ENCODE data around the gene NGEF. TPM values are rescaled to one million over a fixed set of nuclear protein-coding genes. Genes with fewer than 3 reads are reported as not detected.
"Not testable (repeated sequence)": the region's sequence is repeated elsewhere in the genome, so short reads cannot be mapped to it uniquely, and the experiment has no call there.

The NGEF gene
- total RNA-seq, 1 donor = 17.4 TPM

DNA sequence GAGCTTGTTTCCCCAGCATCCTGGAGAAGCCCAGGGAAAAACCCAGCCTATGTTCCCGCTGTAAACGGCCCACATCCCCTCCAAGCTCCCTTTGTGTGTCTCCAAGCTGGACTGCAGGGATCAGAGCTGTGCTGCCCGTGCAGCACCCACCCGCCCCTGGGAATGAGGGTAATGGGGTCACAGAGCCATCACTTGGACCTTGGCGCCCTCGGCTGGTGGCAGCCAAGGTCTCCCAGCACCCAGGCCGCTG lies 46.4 kb upstream of the NGEF start:
- no peak overlapping the region for H3K4me3 ChIP-seq (ENCODE audit: low read depth, low read length)
- TF ChIP-seq, protein P1, sequence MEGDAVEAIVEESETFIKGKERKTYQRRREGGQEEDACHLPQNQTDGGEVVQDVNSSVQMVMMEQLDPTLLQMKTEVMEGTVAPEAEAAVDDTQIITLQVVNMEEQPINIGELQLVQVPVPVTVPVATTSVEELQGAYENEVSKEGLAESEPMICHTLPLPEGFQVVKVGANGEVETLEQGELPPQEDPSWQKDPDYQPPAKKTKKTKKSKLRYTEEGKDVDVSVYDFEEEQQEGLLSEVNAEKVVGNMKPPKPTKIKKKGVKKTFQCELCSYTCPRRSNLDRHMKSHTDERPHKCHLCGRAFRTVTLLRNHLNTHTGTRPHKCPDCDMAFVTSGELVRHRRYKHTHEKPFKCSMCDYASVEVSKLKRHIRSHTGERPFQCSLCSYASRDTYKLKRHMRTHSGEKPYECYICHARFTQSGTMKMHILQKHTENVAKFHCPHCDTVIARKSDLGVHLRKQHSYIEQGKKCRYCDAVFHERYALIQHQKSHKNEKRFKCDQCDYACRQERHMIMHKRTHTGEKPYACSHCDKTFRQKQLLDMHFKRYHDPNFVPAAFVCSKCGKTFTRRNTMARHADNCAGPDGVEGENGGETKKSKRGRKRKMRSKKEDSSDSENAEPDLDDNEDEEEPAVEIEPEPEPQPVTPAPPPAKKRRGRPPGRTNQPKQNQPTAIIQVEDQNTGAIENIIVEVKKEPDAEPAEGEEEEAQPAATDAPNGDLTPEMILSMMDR (IDR thresholded peaks at IDR 0.05; ENCODE audit: insufficient read depth, low read length) = no peak
- DNase-seq (ENCODE audit: low read depth) = no peak

DNA sequence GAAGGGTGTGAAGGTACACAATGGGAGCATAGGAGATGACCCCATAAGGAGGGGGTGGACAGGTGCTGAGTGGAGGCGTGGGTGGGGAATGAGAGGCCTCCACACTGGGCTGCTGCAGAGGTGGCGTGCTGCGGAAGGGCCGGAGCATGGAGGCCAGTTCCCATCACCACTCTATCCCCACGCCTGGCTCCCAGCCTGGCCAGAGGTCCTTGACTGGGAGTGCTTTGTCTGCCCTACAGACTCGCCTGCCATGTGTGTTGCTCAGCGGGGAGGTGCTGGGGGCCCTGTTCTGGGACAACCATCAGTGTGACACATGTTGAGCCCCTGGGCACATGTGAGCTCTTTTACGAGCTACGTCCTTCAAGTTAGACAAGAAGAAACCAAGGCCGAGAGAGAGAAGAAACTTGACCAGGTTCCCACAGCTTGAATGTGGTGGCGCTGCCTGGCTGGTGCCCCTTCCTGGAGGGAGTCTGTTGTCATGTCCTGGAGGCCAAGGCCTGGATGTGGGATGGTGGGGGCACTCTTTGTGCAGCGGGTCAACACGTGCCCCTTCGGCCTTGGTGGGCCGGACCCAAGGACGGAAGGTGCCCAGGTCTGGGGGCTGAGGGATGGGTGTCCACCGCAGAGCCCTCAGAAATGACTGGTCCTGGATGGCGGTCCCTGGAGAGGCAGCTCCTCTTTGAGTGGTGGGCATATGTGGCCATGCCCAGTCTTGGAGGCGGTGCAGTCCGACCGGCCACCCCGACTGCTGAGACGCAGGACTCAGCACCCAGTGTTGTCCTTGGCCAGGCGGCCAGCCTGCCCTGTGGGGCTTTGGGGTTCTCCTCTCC lies 45.9 kb upstream of the NGEF start:
- TF ChIP-seq, protein P1 (IDR thresholded peaks at IDR 0.05; ENCODE audit: insufficient read depth, low read length) = no peak
- no peak for DNase-seq (ENCODE audit: low read depth)
- no peak overlapping the region for H3K4me3 ChIP-seq (ENCODE audit: low read depth, low read length)

DNA sequence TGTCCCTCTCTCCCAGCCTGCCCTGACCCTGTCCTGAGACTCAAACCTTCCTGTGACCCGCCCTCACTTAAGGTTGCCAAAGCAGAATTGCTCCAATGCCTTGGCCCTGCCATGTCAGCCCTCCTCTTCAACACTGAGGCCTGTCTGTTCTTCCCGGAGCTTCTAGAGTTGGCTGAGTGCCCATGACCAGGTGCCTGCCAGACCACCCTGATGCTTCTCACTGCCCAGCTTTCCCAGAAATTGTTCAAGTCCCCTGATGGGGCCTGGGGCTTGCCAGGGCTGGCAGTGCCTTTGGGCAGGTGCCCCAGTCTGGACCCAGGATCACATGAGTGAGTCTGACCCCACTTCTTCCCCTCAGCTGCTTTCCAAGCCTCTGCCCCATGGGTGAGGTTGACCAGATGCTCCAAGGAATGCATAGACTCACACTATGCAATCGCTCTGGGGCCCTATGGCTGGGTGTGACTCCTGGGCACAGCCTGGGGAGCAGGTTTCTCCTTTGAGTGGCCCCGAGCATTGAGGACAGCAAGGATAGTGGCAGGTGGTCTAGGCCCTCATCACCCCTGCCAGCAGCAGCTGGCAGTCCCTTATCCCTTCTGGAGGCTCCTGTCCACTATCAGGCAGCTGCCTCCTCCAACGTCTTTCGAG lies 44.0 kb upstream of the NGEF start:
- TF ChIP-seq, protein P1 (IDR thresholded peaks at IDR 0.05; ENCODE audit: insufficient read depth, low read length) = no peak
- H3K4me3 ChIP-seq (ENCODE audit: low read depth, low read length) = no peak overlapping the region
- no peak for DNase-seq (ENCODE audit: low read depth)

DNA sequence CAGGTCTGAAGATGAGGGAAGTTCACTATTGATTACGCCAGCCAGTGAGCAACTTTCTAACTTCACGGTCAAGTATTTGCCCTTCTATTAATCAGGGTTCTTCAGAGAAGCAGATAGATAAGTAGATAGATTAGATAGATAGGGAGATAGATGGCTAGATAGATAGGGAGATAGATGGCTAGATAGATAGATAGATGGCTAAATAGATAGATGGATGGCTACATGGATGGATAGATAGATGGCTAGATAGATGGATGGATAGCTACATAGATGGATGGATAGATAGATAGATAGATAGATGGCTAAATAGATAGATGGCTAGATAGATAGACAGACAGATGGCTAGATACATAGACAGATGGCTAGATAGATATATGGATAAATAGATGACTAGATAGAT lies 42.3 kb upstream of the NGEF start:
- DNase-seq (ENCODE audit: low read depth) = no peak
- H3K4me3 ChIP-seq (ENCODE audit: low read depth, low read length) = no peak overlapping the region
- TF ChIP-seq, protein P1 (IDR thresholded peaks at IDR 0.05; ENCODE audit: insufficient read depth, low read length) = no peak

DNA sequence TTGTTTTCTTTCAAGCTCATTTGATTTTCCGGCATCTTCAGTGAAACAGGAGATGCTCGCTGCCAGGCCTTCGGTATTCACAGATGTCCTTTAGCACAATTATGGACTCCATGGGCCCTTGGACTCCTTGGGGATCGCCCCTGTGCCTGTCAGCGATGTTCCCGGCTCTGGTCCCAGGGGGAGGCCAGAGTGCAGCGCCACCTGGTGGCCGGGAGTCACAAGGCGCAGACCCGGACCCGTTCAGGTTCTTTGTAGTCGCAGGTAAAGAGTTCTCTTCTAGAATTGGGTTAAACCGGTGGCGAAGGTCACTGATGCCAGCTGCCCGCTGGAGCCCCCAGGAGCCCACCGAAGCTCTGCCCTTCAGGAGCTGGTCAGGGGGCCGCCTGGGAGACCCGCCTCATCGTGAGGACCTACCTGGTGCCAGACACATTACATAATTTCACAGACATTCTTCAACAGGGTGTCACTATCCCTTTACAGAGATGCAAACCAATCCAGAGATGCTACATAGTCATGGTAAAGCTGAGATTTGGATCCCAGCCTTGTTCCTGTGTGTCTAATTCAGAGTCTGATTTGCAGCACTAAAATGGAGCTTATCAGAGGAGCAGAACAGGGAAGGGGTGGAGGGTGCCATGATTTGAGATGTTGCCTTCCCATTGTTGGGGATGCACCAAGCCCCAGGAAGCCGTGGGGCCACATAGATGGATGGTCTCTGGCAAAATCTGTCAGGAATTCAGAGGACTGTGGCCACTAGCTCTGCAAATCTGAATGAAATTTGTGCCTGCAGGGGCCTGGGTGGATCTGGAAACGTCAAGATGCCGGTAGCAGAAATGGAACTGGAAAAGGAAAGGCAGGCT lies 41.1 kb upstream of the NGEF start:
- TF ChIP-seq, protein P1 (IDR thresholded peaks at IDR 0.05; ENCODE audit: insufficient read depth, low read length) = peak; percentile 89
- DNase-seq (ENCODE audit: low read depth) = peak; percentile 29
- H3K4me3 ChIP-seq (ENCODE audit: low read depth, low read length) = no peak overlapping the region

DNA sequence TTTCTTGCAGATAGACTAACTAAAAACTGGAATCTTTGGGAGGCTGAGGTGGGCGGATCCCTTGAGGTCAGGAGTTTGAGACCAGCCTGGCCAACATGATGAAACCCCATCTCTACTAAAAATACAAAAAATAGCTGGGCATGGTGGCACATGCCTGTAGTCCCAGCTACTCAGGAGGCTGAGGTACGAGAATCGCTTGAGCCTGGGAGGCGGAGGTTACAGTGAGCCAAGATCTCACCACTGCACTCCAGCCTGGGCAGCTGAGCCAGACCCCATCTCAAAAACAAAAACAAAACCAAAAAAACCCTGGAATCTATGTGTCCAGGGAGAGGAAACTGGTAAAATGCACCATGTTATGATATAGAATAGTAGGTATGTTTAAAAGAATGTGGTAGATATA lies 39.5 kb upstream of the NGEF start:
- not testable (repeated sequence) for DNase-seq (ENCODE audit: low read depth); H3K4me3 ChIP-seq (ENCODE audit: low read depth, low read length)
